GM12864 (cell line): ENCODE measurements around the gene NSUN7.

Experiments
- DNase-seq: peaks from one replicate; pipeline ENCODE4 v3.0.0-alpha.2; 2011; ENCODE audit warnings: low read depth
- H3K4me3 ChIP-seq: 2 replicates; pipeline ENCODE4 v1.5.1; 2011; ENCODE audit warnings: mild to moderate bottlenecking, low read depth, low read length, control low read depth
- CTCF ChIP-seq: IDR thresholded peaks from 2 replicates; pipeline ENCODE4 v1.5.1; 2011; ENCODE audit warnings: low read depth, mild to moderate bottlenecking, moderate library complexity, low read length, control low read depth, inconsistent platforms; ENCODE audit errors: missing control alignments

The NSUN7 gene

GRCh38 chr4:40788331-40788730, 38.6 kb downstream of the NSUN7 start:
- H3K4me3 ChIP-seq: no peak overlapping the region
- no peak for DNase-seq
- no peak for TF ChIP-seq CTCF

- DNase-seq: no peak
- TF ChIP-seq CTCF: no peak
These were observed 39.3 kb downstream of the NSUN7 start for GRCh38 chr4:40789031-40789430.

GRCh38 chr4:40789771-40790170, 40.0 kb downstream of the NSUN7 start:
- no peak for TF ChIP-seq CTCF
- DNase-seq: no peak

More at GRCh38 chr4:40789031-40789430, 39.3 kb downstream of the NSUN7 start:
- no peak overlapping the region for H3K4me3 ChIP-seq

GRCh38 chr4:40800064-40800463, 50.3 kb downstream of the NSUN7 start:
- peak; percentile 27 for DNase-seq
- TF ChIP-seq CTCF: no peak
- no peak overlapping the region for H3K4me3 ChIP-seq

More at GRCh38 chr4:40789771-40790170, 40.0 kb downstream of the NSUN7 start:
- no peak overlapping the region for H3K4me3 ChIP-seq

- DNase-seq: no peak
- H3K4me3 ChIP-seq: no peak overlapping the region
- no peak for TF ChIP-seq CTCF
These were observed 54.8 kb downstream of the NSUN7 start for GRCh38 chr4:40804598-40804997.

- no peak for TF ChIP-seq CTCF
- DNase-seq: no peak
- H3K4me3 ChIP-seq: no peak overlapping the region
These were observed 59.2 kb downstream of the NSUN7 start for GRCh38 chr4:40808926-40809457.

- no peak for TF ChIP-seq CTCF
- DNase-seq: no peak
- no peak overlapping the region for H3K4me3 ChIP-seq
These were observed 62.2 kb downstream of the NSUN7 start for GRCh38 chr4:40811956-40812355.
